Liver (tissue), 9 donors: ENCODE measurements around the gene OSGEP. TPM values are rescaled to one million over a fixed set of nuclear protein-coding genes. Genes with fewer than 3 reads are reported as not detected.

Experiments
- DNase-seq: peaks from one replicate; pipeline ENCODE4 v3.0.0-alpha.2; 2017; ENCODE audit warnings: low spot score
- H3K27ac ChIP-seq, 2 donors: one replicate each; pipeline ENCODE4 v1.7.0; 2013; ENCODE audit warnings: inconsistent platforms in 2 of 2, low read length in 2 of 2, control low read depth in 1 of 2, low read depth in 1 of 2, mild to moderate bottlenecking in 1 of 2
- H3K27me3 ChIP-seq, 4 donors: one replicate each; pipeline versions ENCODE4 v1.6.1 to v1.7.0; 2013; ENCODE audit warnings: low read length in 3 of 4, inconsistent platforms in 1 of 4, mild to moderate bottlenecking in 1 of 4, moderate library complexity in 1 of 4; ENCODE audit not compliant: control insufficient read depth in 4 of 4, insufficient read depth in 4 of 4
- H3K36me3 ChIP-seq, 4 donors: one replicate each; pipeline versions ENCODE4 v1.6.1 to v1.7.0; 2013; ENCODE audit warnings: low read length in 3 of 4, mild to moderate bottlenecking in 3 of 4, low read depth in 1 of 4, moderate library complexity in 1 of 4; ENCODE audit not compliant: control insufficient read depth in 4 of 4, insufficient read depth in 3 of 4
- H3K4me1 ChIP-seq, 4 donors: one replicate each; pipeline versions ENCODE4 v1.6.1 to v1.7.0; 2013; ENCODE audit warnings: low read length in 3 of 4, mild to moderate bottlenecking in 3 of 4, moderate library complexity in 1 of 4; ENCODE audit not compliant: control insufficient read depth in 4 of 4, insufficient read depth in 4 of 4
- H3K4me3 ChIP-seq, 3 donors: one replicate each; pipeline versions ENCODE4 v1.6.1 to v1.7.0; 2013; ENCODE audit warnings: low read length in 3 of 3, control low read depth in 1 of 3, low read depth in 1 of 3, mild to moderate bottlenecking in 1 of 3
- H3K9ac ChIP-seq, 2 donors: one replicate each; pipeline ENCODE4 v1.7.0; 2013; ENCODE audit warnings: low read length in 2 of 2, mild to moderate bottlenecking in 2 of 2, moderate library complexity in 2 of 2, control low read depth in 1 of 2, low read depth in 1 of 2
- H3K9me3 ChIP-seq, 4 donors: one replicate each; pipeline versions ENCODE4 v1.6.1 to v1.7.0; 2013; ENCODE audit warnings: low read length in 3 of 4; ENCODE audit not compliant: control insufficient read depth in 4 of 4
- EGR1 ChIP-seq, 2 donors: IDR thresholded peaks; 2 replicates each; pipeline ENCODE4 v1.6.1; 2016 to 2018; ENCODE audit warnings: antibody characterized with exemption in 2 of 2, low read depth in 2 of 2
- FOXA1 ChIP-seq: IDR thresholded peaks from 2 replicates; pipeline ENCODE4 v1.6.1; 2016; ENCODE audit warnings: antibody characterized with exemption
- FOXA2 ChIP-seq: IDR thresholded peaks from 2 replicates; pipeline ENCODE4 v1.6.1; 2016; ENCODE audit warnings: antibody characterized with exemption
- GABPA ChIP-seq, 2 donors: IDR thresholded peaks in 1 of 2; conservative IDR thresholded peaks in 1 of 2; 2 replicates each; pipeline ENCODE4 v1.6.1; 2016; ENCODE audit warnings: antibody characterized with exemption in 2 of 2, mild to moderate bottlenecking in 1 of 2, moderate library complexity in 1 of 2
- HNF4A ChIP-seq, 2 donors: conservative IDR thresholded peaks; 2 replicates each; pipeline ENCODE4 v1.6.1; 2016; ENCODE audit warnings: antibody characterized with exemption in 2 of 2, mild to moderate bottlenecking in 2 of 2
- HNF4G ChIP-seq: IDR thresholded peaks from 2 replicates; pipeline ENCODE4 v1.6.1; 2016; ENCODE audit warnings: antibody characterized with exemption
- MAX ChIP-seq: IDR thresholded peaks from 2 replicates; pipeline ENCODE4 v1.6.1; 2016; ENCODE audit warnings: antibody characterized with exemption
- RXRA ChIP-seq, 2 donors: IDR thresholded peaks; 2 replicates each; pipeline ENCODE4 v1.6.1; 2017 to 2018; ENCODE audit warnings: antibody characterized with exemption in 2 of 2, mild to moderate bottlenecking in 1 of 2
- SP1 ChIP-seq: IDR thresholded peaks from 2 replicates; pipeline ENCODE4 v1.6.1; 2018; ENCODE audit warnings: antibody characterized with exemption, mild to moderate bottlenecking
- TAF1 ChIP-seq: conservative IDR thresholded peaks from 2 replicates; pipeline ENCODE4 v1.6.1; 2016; ENCODE audit warnings: antibody characterized with exemption, mild to moderate bottlenecking
- WGBS: extraction: QIAGEN DNeasy Blood & Tissue Kit; methylation state at CpG from one replicate; pipeline ENCODE4 v1.1.7; 2013; 5-methylcytosine and 5-hydroxymethylcytosine counted together
- polyA plus RNA-seq, 2 donors: library from polyadenylated mRNA; stranded (reverse) in 1 of 2; unstranded in 1 of 2; fragments of 200-250 nt in 1 of 2; fragments of >200 nt in 1 of 2; fragmentation: Nextera tagmentation in 1 of 2; extraction: Ambion mirVana in 1 of 2; gene quantifications; one replicate each; pipeline versions ENCODE4 v1.2.1 to v1.2.3, GENCODE V29; 2013 to 2015
- total RNA-seq, 2 donors: library from RNA; depleted of rRNA; stranded (reverse); fragments of >200 nt; gene quantifications; one replicate each; pipeline ENCODE4 v1.2.3, GENCODE V29; 2014
- TF ChIP-seq, protein P1 (sequence below): IDR thresholded peaks from 2 replicates; pipeline ENCODE4 v1.6.1; 2016; ENCODE audit warnings: antibody characterized with exemption
- TF ChIP-seq, protein P2 (sequence below): IDR thresholded peaks from 2 replicates; pipeline ENCODE4 v1.6.1; 2016; ENCODE audit warnings: antibody characterized with exemption, mild to moderate bottlenecking
- donor health status: healthy.
- donor health status: healthy.
- donor health status: healthy.
- donor health status: healthy.
- donor health status: healthy.

OSGEP gene
- total and polyA plus RNA-seq, 4 donors = 18.1 to 39.0 (median 24.8) TPM

DNA sequence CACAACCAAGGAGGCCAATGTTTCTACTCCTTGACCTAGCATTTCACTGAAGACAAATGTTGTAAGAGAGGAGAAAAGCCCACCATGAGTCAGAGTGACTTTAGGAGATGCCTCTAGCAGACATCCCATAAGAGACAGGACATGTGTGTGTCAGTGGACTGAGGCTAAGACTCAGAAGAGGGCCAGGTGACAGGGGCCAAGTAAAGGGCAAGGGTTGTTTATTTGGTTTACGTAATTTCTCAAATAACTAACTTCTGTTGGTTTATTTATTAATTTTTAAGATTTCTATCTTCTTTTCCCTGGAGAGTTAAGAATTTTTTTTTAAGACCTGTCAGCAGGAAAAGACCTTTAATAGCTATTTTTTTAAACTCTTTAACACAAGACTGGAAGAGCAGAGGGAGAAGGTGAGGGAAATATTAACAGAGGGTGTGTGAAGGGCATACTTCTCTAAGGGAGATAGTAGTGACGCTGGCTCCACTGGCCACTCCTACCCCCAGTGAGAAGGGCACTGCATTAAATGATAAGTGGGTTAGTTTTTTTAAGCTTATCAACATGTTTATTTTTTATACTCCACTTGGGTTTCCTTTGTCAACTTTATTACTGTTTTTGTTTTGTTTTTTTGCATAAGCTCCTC is 18.0 kb upstream of the OSGEP start:
- no peaks in the 10 kb centered on the region for H3K27me3 ChIP-seq
- H3K36me3 ChIP-seq = peaks cover 3 to 34% (median 27%) of the 10 kb centered on the region in 4 donors
- no peaks in the 10 kb centered on the region for H3K9me3 ChIP-seq
- no peak overlapping the region for H3K4me3 ChIP-seq
- H3K27ac ChIP-seq = peak overlapping the region; percentile 27 to 40
- peak; percentile 29 to 60 for TF ChIP-seq RXRA (IDR thresholded peaks at IDR 0.05)
- TF ChIP-seq, protein P1, sequence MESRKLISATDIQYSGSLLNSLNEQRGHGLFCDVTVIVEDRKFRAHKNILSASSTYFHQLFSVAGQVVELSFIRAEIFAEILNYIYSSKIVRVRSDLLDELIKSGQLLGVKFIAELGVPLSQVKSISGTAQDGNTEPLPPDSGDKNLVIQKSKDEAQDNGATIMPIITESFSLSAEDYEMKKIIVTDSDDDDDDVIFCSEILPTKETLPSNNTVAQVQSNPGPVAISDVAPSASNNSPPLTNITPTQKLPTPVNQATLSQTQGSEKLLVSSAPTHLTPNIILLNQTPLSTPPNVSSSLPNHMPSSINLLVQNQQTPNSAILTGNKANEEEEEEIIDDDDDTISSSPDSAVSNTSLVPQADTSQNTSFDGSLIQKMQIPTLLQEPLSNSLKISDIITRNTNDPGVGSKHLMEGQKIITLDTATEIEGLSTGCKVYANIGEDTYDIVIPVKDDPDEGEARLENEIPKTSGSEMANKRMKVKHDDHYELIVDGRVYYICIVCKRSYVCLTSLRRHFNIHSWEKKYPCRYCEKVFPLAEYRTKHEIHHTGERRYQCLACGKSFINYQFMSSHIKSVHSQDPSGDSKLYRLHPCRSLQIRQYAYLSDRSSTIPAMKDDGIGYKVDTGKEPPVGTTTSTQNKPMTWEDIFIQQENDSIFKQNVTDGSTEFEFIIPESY = no peak
- peak; percentile 11 for TF ChIP-seq SP1
- peak; percentile 26 for TF ChIP-seq FOXA2
- TF ChIP-seq HNF4A (conservative IDR thresholded peaks at IDR 0.05) = peak; percentile 64
- no peak for TF ChIP-seq FOXA1
- no peak for TF ChIP-seq EGR1 (IDR thresholded peaks at IDR 0.05; ENCODE audit: low read depth in 2 of 2)
- H3K9ac ChIP-seq = no peak overlapping the region
- 32% methylated on average over 2 of the region's 2 CpGs for WGBS
- no peak for DNase-seq
- peaks cover 6 to 50% (median 37%) of the 10 kb centered on the region in 4 donors for H3K4me1 ChIP-seq

GRCh38 chr14:20470603-20470901 is 15.9 kb upstream of the OSGEP start:
- peaks cover 3 to 18% (median 15%) of the 10 kb centered on the region in 4 donors for H3K36me3 ChIP-seq
- H3K9me3 ChIP-seq = no peaks in the 10 kb centered on the region
- peak overlapping the region in 1 of 2 donors; percentile 60 for H3K9ac ChIP-seq
- peak overlapping the region; percentile 63 to 91 (median 63) for H3K4me3 ChIP-seq
- WGBS = under 1% methylated on average over 2 of the region's 2 CpGs
- peak overlapping the region; percentile 71 to 80 for H3K27ac ChIP-seq
- H3K4me1 ChIP-seq = peaks cover 6 to 39% (median 33%) of the 10 kb centered on the region in 4 donors
- no peak for TF ChIP-seq MAX
- TF ChIP-seq RXRA (IDR thresholded peaks at IDR 0.05) = no peak
- no peak for TF ChIP-seq GABPA (IDR thresholded peaks at IDR 0.05 in 1 of 2, conservative IDR thresholded peaks at IDR 0.05 in 1 of 2)
- TF ChIP-seq, protein P2, sequence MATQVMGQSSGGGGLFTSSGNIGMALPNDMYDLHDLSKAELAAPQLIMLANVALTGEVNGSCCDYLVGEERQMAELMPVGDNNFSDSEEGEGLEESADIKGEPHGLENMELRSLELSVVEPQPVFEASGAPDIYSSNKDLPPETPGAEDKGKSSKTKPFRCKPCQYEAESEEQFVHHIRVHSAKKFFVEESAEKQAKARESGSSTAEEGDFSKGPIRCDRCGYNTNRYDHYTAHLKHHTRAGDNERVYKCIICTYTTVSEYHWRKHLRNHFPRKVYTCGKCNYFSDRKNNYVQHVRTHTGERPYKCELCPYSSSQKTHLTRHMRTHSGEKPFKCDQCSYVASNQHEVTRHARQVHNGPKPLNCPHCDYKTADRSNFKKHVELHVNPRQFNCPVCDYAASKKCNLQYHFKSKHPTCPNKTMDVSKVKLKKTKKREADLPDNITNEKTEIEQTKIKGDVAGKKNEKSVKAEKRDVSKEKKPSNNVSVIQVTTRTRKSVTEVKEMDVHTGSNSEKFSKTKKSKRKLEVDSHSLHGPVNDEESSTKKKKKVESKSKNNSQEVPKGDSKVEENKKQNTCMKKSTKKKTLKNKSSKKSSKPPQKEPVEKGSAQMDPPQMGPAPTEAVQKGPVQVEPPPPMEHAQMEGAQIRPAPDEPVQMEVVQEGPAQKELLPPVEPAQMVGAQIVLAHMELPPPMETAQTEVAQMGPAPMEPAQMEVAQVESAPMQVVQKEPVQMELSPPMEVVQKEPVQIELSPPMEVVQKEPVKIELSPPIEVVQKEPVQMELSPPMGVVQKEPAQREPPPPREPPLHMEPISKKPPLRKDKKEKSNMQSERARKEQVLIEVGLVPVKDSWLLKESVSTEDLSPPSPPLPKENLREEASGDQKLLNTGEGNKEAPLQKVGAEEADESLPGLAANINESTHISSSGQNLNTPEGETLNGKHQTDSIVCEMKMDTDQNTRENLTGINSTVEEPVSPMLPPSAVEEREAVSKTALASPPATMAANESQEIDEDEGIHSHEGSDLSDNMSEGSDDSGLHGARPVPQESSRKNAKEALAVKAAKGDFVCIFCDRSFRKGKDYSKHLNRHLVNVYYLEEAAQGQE = no peak
- no peak for TF ChIP-seq HNF4G
- TF ChIP-seq FOXA1 = no peak
- TF ChIP-seq EGR1 (IDR thresholded peaks at IDR 0.05; ENCODE audit: low read depth in 2 of 2) = no peak
- no peak for TF ChIP-seq SP1
- no peak for TF ChIP-seq TAF1
- TF ChIP-seq HNF4A (conservative IDR thresholded peaks at IDR 0.05) = no peak
- H3K27me3 ChIP-seq = no peaks in the 10 kb centered on the region
- no peak for DNase-seq
